H1 (cell line): Measurements from ENCODE around the gene FOXS1. TPM values are rescaled to one million over a fixed set of nuclear protein-coding genes. Genes with fewer than 3 reads are reported as not detected.

ENCODE experiments used
- CHD1 ChIP-seq: IDR thresholded peaks from 2 replicates; pipeline ENCODE4 v1.6.1; 2012; ENCODE audit warnings: low read depth, low read length, improper control_type of control experiment
- GABPA ChIP-seq: IDR thresholded peaks from 2 replicates; pipeline ENCODE4 v1.6.1; 2011; ENCODE audit warnings: mild to moderate bottlenecking, low read length, moderate library complexity, borderline replicate concordance; ENCODE audit not compliant: insufficient read depth
- POU5F1 ChIP-seq: IDR thresholded peaks from 2 replicates; pipeline ENCODE4 v1.6.1; 2011; ENCODE audit warnings: low read depth, mild to moderate bottlenecking, low read length, moderate library complexity
- SAP30 ChIP-seq: fragments of 300-600 bp; sonication (generic); IDR thresholded peaks from 2 replicates; pipeline ENCODE4 v1.7.1; 2012; ENCODE audit warnings: low read length, moderate library complexity, mild to moderate bottlenecking, inconsistent platforms; ENCODE audit not compliant: insufficient read depth, insufficient replicate concordance
- TAF1 ChIP-seq: IDR thresholded peaks from 2 replicates; pipeline ENCODE4 v1.6.1; 2011; ENCODE audit warnings: mild to moderate bottlenecking, low read depth, low read length
- TEAD4 ChIP-seq: IDR thresholded peaks from 2 replicates; pipeline ENCODE4 v1.6.1; 2012; ENCODE audit warnings: low read depth, low read length, inconsistent platforms, mixed read lengths
- polyA plus RNA-seq, 7 experiments: library from polyadenylated mRNA; depleted of rRNA in 3 of 7; stranded (reverse) in 5 of 7; unstranded in 2 of 7; fragments of >200 nt in 5 of 7; fragments of 200-250 nt in 2 of 7; gene quantifications; 1 replicate in 5 of 7; 2 replicates in 1 of 7; 4 replicates in 1 of 7; pipeline versions ENCODE4 v1.2.1 to v1.2.3, GENCODE V29; 2011 to 2013; ENCODE audit warnings: missing spikeins in 2 of 7, mixed read lengths in 2 of 7
- total RNA-seq: library from RNA; stranded (reverse); fragmentation: NEBNext Ultra II Directional; extraction: Animal tissue kit (Norgen Biotek cat#: 25700); gene quantifications from 2 replicates; pipeline ENCODE4 v1.2.1, GENCODE V29; 2021

Gene FOXS1
- total and polyA plus RNA-seq, 2 of the 8 experiments (the other 6 are each of a cell fraction or from before 2014, with no cell fraction given) = 0.45 TPM; not detected in 1

DNA sequence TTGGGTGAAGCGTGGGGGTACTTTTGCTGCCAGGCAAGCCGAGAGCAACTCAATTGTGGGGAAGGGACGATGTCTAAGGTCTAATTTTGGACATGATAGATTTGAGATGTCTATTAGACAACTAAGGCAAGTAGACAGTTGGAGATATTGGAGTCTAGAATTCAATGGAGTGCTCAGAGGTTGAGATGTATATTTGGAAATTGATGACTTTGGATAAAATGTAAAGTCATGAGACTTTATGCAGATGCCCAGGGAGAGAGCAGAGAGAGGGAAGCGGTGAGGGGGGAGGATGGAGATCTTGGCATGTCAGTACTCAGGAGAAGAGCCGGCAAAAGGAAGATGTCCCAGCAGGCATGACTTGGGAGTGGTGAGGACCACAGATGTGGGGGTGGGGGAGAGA is 19.3 kb downstream of the FOXS1 start (continued):
- TF ChIP-seq GABPA = no peak
- no peak for TF ChIP-seq TAF1
- no peak for TF ChIP-seq POU5F1
- no peak for TF ChIP-seq CHD1
- no peak for TF ChIP-seq SAP30
- no peak for TF ChIP-seq TEAD4
